ENCODE results near the gene PTGR1.

PTGR1 gene

DNA sequence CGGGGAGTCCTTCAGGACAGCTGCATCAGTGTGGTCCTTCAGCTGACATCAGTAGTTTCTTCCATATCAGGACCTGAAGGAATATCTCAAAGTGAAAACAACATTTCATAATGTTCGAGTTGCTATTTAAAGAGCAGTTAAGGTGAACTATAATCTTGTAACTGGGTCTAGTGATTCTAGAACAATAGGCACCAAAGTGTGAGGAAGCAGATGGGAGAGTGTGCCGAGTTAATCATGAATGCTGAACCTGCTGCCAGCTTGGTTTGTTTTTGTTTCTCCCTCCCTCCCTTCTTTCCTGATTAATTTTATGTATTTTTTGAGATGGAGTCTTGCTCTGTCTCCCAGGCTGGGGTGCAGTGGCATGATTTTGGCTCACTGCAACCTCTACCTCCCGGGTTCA is 3.6 kb upstream of the PTGR1 start:
- CTCF ChIA-PET, result no interaction called here

DNA sequence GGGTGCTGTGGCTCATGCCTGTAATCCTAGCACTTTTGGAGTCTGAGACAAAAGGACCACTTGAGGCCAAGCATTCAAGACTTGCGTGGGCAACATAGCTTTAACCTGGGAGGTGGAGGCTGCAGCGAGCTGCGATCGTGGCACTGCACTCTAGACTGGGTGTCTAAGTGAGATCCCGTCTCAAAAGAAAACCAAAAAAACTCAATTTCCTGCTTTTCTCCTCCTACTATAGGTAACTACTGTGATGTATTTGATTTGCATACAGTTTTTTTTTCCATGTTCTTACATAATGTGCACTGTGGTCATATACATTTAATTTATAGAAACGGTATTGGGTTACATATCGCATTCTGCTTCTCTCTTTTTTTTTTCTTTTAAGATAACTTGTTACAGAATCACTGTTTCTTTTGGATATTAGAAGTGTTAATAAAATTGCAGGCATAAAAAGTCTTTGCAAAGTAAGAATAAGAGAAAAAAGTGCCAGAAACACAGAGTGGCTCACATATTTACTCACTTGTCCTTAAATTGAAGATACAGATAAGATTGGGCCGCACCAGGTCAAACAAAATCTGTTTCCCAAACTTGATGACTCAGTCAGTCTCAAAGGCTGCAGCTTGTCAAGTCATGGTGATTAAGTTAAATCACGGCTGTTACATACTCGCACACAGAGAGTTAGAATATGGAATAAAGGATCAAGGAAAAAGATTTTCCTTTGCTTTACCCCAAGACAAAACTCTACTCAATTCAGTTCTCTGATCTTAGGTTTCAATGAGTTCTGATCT is 2.0 kb upstream of the PTGR1 start:
- CTCF ChIA-PET, result no interaction called here
- Histone ChIP-seq H3K4me3 (ENCODE audit: control insufficient read depth in 1 of 7, extremely low read depth in 1 of 7, insufficient read depth in 4 of 7, low read depth in 2 of 7, low read length in 6 of 7) (no peak overlapping the region), H3K9me3 (ENCODE audit: control extremely low read depth in 1 of 5, control insufficient read depth in 4 of 5, insufficient read depth in 2 of 5, low read depth in 1 of 5, low read length in 4 of 5) (no peaks in the 10 kb centered on the region), H3K27ac (ENCODE audit: insufficient read depth in 1 of 2, low read depth in 1 of 2, low read length in 2 of 2, poor library complexity in 1 of 2, severe bottlenecking in 2 of 2) (no peak overlapping the region), H3K27me3 (replicated peaks in 2 of 5; ENCODE audit: control insufficient read depth in 4 of 5, insufficient read depth in 5 of 5, low read length in 4 of 5) (peaks cover 0 to 23% (median 2%) of the 10 kb centered on the region in 5 experiments), H3K4me1 (ENCODE audit: control extremely low read depth in 1 of 4, control insufficient read depth in 4 of 4, insufficient read depth in 4 of 4, low read length in 3 of 4) (peaks cover 2 to 20% (median 19%) of the 10 kb centered on the region in 4 experiments), H3K36me3 (ENCODE audit: control insufficient read depth in 4 of 4, insufficient read depth in 4 of 4, low read length in 3 of 4) (no peaks in the 10 kb centered on the region)
- peak in 2 of 3 donors; percentile 53 to 67 for DNase-seq
- POLR2A ChIA-PET, result no interaction called here
- 64% methylated on average over 2 of the region's 10 CpGs for WGBS (ENCODE audit: insufficient coverage)

More for the DNA sequence above, 3.6 kb upstream of the PTGR1 start:
- WGBS (ENCODE audit: insufficient coverage), result 97% methylated on average over 4 of the region's 4 CpGs
- no peak overlapping the region for H3K4me3 ChIP-seq (ENCODE audit: control insufficient read depth in 1 of 7, extremely low read depth in 1 of 7, insufficient read depth in 4 of 7, low read depth in 2 of 7, low read length in 6 of 7)
- peaks cover 0 to 23% (median 2%) of the 10 kb centered on the region in 5 experiments for H3K27me3 ChIP-seq (replicated peaks in 2 of 5; ENCODE audit: control insufficient read depth in 4 of 5, insufficient read depth in 5 of 5, low read length in 4 of 5)
- H3K4me1 ChIP-seq (ENCODE audit: control extremely low read depth in 1 of 4, control insufficient read depth in 4 of 4, insufficient read depth in 4 of 4, low read length in 3 of 4), result peaks cover 2 to 18% (median 14%) of the 10 kb centered on the region in 4 experiments
- no peak for DNase-seq
- POLR2A ChIA-PET, result no interaction called here
- no peak overlapping the region for H3K27ac ChIP-seq (ENCODE audit: insufficient read depth in 1 of 2, low read depth in 1 of 2, low read length in 2 of 2, poor library complexity in 1 of 2, severe bottlenecking in 2 of 2)
- H3K36me3 ChIP-seq (ENCODE audit: control insufficient read depth in 4 of 4, insufficient read depth in 4 of 4, low read length in 3 of 4), result no peaks in the 10 kb centered on the region
- H3K9me3 ChIP-seq (ENCODE audit: control extremely low read depth in 1 of 5, control insufficient read depth in 4 of 5, insufficient read depth in 2 of 5, low read depth in 1 of 5, low read length in 4 of 5), result no peaks in the 10 kb centered on the region

DNA sequence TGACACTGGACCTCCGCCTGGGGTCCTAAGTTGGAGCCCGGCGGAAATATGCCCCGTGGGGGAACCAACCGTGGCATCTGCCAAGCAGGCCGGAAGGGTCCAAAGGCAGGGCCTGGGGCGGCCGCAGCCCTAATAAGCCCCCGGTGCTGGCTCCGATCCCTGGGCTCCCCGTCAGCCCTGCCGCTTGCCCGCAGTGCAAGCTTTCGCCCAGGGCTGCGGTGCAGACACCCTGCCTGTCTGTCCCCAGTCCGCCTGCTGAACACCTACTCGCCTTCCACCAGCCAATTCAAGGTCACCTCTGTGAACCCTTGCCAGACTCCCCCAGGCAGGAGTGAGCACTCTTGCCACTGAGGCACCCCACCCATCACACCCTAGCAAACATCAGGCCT is 502 bp upstream of the PTGR1 start:
- Histone ChIP-seq H3K4me1 (ENCODE audit: control extremely low read depth in 1 of 4, control insufficient read depth in 4 of 4, insufficient read depth in 4 of 4, low read length in 3 of 4) (peaks cover 2 to 20% (median 19%) of the 10 kb centered on the region in 4 experiments), H3K27ac (ENCODE audit: insufficient read depth in 1 of 2, low read depth in 1 of 2, low read length in 2 of 2, poor library complexity in 1 of 2, severe bottlenecking in 2 of 2) (no peak overlapping the region), H3K36me3 (ENCODE audit: control insufficient read depth in 4 of 4, insufficient read depth in 4 of 4, low read length in 3 of 4) (no peaks in the 10 kb centered on the region), H3K27me3 (replicated peaks in 2 of 5; ENCODE audit: control insufficient read depth in 4 of 5, insufficient read depth in 5 of 5, low read length in 4 of 5) (peaks cover 0 to 23% (median 2%) of the 10 kb centered on the region in 5 experiments), H3K4me3 (ENCODE audit: control insufficient read depth in 1 of 7, extremely low read depth in 1 of 7, insufficient read depth in 4 of 7, low read depth in 2 of 7, low read length in 6 of 7) (peak overlapping the region in 6 of 7 experiments; percentile 63 to 77 (median 74)), H3K9me3 (ENCODE audit: control extremely low read depth in 1 of 5, control insufficient read depth in 4 of 5, insufficient read depth in 2 of 5, low read depth in 1 of 5, low read length in 4 of 5) (no peaks in the 10 kb centered on the region)
- ChIA-PET CTCF (interaction anchor here (0.8 to 2.6 kb wide), 4 partner anchors 13 to 90 kb away, joined by 3 to 16 read pairs (median 4); no protein-coding TSS in a partner anchor), POLR2A (no interaction called here)
- DNase-seq, result no peak
- 52% methylated on average over 17 of the region's 17 CpGs for WGBS (ENCODE audit: insufficient coverage)

DNA sequence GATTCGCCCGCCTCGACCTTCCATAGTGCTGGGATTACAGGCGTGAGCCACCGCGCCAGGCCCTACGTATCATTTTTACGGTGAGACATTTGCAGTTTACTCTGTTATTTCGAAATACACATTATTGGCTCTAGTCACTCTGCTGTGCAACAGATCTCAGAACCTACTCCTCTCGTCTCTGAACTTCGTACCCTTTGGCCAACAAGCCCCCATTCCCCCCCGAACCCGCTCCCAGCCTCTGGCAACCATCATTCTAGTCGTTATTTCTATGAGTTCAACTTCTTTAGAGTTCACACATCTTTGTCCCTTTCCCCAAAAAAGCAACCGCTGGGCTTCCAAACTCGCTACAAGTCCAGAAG is 735 bp downstream of the PTGR1 start:
- POLR2A ChIA-PET, result interaction anchor here (1.2 kb wide), 1 partner anchor 32 kb away, joined by 3 read pairs; the partner anchor contains the start of gene DNAJC25
- CTCF ChIA-PET, result interaction anchor here (0.7 to 2.6 kb wide), 14 partner anchors 9 to 160 kb away, joined by 3 to 16 read pairs (median 3); no protein-coding TSS in a partner anchor
- no peak overlapping the region for H3K27ac ChIP-seq (ENCODE audit: insufficient read depth in 1 of 2, low read depth in 1 of 2, low read length in 2 of 2, poor library complexity in 1 of 2, severe bottlenecking in 2 of 2)

DNA sequence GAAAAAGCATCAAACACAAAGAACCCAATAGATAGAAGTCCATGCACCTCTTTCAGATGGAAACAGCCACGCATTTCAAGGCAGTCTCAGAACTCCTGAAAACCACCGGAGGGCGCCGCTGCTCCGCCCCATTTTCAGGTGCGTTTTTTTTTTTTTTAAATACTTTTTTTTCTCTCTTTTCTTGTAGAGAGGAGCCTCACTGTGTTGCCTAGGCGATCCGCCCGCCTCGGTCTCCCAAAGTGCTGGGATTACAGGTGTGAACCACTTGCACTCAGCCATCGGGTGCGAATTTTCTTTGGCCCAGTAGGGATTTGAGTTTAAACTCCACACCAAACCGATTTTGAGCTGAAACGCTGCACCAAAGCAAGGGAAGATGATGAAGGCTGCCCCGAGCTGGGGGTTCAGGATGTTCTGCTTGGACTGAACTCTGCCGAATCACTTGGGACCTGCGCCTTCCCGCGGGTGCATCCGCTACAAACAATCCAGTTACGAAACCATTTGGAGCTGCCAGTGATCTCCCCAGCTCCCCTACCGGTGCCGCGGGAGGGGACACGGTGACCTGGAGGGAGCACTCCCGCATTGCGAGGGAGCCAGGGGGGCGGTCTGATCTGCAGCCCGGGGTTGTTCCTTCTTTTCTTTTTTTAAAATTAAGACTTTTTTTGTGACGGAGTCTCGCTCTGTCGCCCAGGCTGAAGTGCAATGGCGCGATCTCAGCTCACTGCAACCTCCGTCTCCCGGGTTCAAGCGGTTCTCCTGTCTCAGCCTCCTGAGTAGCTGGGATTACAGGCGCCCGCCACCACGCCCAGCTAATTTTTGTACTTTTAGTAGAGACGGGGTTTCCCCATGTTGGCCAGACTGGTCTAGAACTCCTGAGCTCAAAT is 1.4 kb downstream of the PTGR1 start:
- H3K27ac ChIP-seq (ENCODE audit: insufficient read depth in 1 of 2, low read depth in 1 of 2, low read length in 2 of 2, poor library complexity in 1 of 2, severe bottlenecking in 2 of 2), result no peak overlapping the region
- POLR2A ChIA-PET, result interaction anchor here (1.2 kb wide), 1 partner anchor 33 kb away, joined by 3 read pairs; the partner anchor contains the start of gene DNAJC25

More for the DNA sequence above, 735 bp downstream of the PTGR1 start:
- Histone ChIP-seq H3K4me1 (ENCODE audit: control extremely low read depth in 1 of 4, control insufficient read depth in 4 of 4, insufficient read depth in 4 of 4, low read length in 3 of 4) (peaks cover 2 to 20% (median 19%) of the 10 kb centered on the region in 4 experiments), H3K27me3 (replicated peaks in 2 of 5; ENCODE audit: control insufficient read depth in 4 of 5, insufficient read depth in 5 of 5, low read length in 4 of 5) (peaks cover 0 to 23% (median 2%) of the 10 kb centered on the region in 5 experiments), H3K36me3 (ENCODE audit: control insufficient read depth in 4 of 4, insufficient read depth in 4 of 4, low read length in 3 of 4) (no peaks in the 10 kb centered on the region), H3K4me3 (ENCODE audit: control insufficient read depth in 1 of 7, extremely low read depth in 1 of 7, insufficient read depth in 4 of 7, low read depth in 2 of 7, low read length in 6 of 7) (peak overlapping the region; percentile 33 to 77 (median 73)), H3K9me3 (ENCODE audit: control extremely low read depth in 1 of 5, control insufficient read depth in 4 of 5, insufficient read depth in 2 of 5, low read depth in 1 of 5, low read length in 4 of 5) (no peaks in the 10 kb centered on the region)
- WGBS (ENCODE audit: insufficient coverage), result under 1% methylated on average over 15 of the region's 16 CpGs
- peak in 2 of 3 donors; percentile 27 to 35 for DNase-seq

DNA sequence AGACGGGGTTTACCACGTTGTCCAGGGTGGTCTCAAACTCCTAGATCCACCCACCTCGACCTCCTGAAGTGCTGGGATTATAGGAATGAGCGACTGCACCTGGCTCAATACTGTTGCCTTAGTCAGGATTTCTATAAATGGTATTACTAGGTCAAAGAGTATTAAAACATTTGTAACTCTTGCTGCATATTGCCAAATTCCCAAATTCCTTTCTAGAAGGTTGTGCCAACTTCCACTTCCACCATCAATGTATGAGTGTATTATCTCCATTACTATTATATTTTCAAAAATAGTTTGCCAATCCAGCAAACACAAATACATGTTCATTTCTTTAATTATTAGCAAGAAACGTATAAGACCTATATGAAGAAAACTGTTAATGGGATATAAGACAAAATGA is 10.6 kb downstream of the PTGR1 start:
- Histone ChIP-seq H3K9me3 (ENCODE audit: control extremely low read depth in 1 of 5, control insufficient read depth in 4 of 5, insufficient read depth in 2 of 5, low read depth in 1 of 5, low read length in 4 of 5) (peaks cover 0 to under 1% (median 0%) of the 10 kb centered on the region in 5 experiments), H3K4me3 (ENCODE audit: control insufficient read depth in 1 of 7, extremely low read depth in 1 of 7, insufficient read depth in 4 of 7, low read depth in 2 of 7, low read length in 6 of 7) (no peak overlapping the region), H3K4me1 (ENCODE audit: control extremely low read depth in 1 of 4, control insufficient read depth in 4 of 4, insufficient read depth in 4 of 4, low read length in 3 of 4) (no peaks in the 10 kb centered on the region), H3K27me3 (replicated peaks in 2 of 5; ENCODE audit: control insufficient read depth in 4 of 5, insufficient read depth in 5 of 5, low read length in 4 of 5) (no peaks in the 10 kb centered on the region), H3K36me3 (ENCODE audit: control insufficient read depth in 4 of 4, insufficient read depth in 4 of 4, low read length in 3 of 4) (peaks cover 0 to 5% (median 2%) of the 10 kb centered on the region in 4 experiments), H3K27ac (ENCODE audit: insufficient read depth in 1 of 2, low read depth in 1 of 2, low read length in 2 of 2, poor library complexity in 1 of 2, severe bottlenecking in 2 of 2) (no peak overlapping the region)
- WGBS (ENCODE audit: insufficient coverage), result 96% methylated on average over 4 of the region's 5 CpGs
- ChIA-PET POLR2A (no interaction called here), CTCF (interaction anchor here (0.6 kb wide), 1 partner anchor 83 kb away, joined by 4 read pairs; no protein-coding TSS in a partner anchor)
- no peak for DNase-seq

More for the DNA sequence above, 1.4 kb downstream of the PTGR1 start:
- Histone ChIP-seq H3K4me1 (ENCODE audit: control extremely low read depth in 1 of 4, control insufficient read depth in 4 of 4, insufficient read depth in 4 of 4, low read length in 3 of 4) (peaks cover 2 to 20% (median 19%) of the 10 kb centered on the region in 4 experiments), H3K36me3 (ENCODE audit: control insufficient read depth in 4 of 4, insufficient read depth in 4 of 4, low read length in 3 of 4) (no peaks in the 10 kb centered on the region), H3K27me3 (replicated peaks in 2 of 5; ENCODE audit: control insufficient read depth in 4 of 5, insufficient read depth in 5 of 5, low read length in 4 of 5) (peaks cover 0 to 23% (median 2%) of the 10 kb centered on the region in 5 experiments), H3K4me3 (ENCODE audit: control insufficient read depth in 1 of 7, extremely low read depth in 1 of 7, insufficient read depth in 4 of 7, low read depth in 2 of 7, low read length in 6 of 7) (peak overlapping the region; percentile 41 to 77 (median 73)), H3K9me3 (ENCODE audit: control extremely low read depth in 1 of 5, control insufficient read depth in 4 of 5, insufficient read depth in 2 of 5, low read depth in 1 of 5, low read length in 4 of 5) (no peaks in the 10 kb centered on the region)
- 0% methylated on average over 28 of the region's 41 CpGs for WGBS (ENCODE audit: insufficient coverage)
- CTCF ChIA-PET, result interaction anchor here (0.7 to 2.6 kb wide), 14 partner anchors 9 to 160 kb away, joined by 3 to 16 read pairs (median 3); no protein-coding TSS in a partner anchor
- peak; percentile 75 to 83 (median 81) for DNase-seq

All from common myeloid progenitor, CD34-positive (primary cell).